Left ventricle myocardium inferior (tissue), 1 donor: ENCODE data around the gene CHD1. TPM values are rescaled to one million over a fixed set of nuclear protein-coding genes. Genes with fewer than 3 reads are reported as not detected.

Experiments
- DNase-seq: peaks from one replicate; pipeline ENCODE4 v3.0.0-alpha.2; 2020
- H3K27ac ChIP-seq: fragments of 200-600 bp; replicated peaks from 2 replicates; pipeline ENCODE4 v1.8.0; 2021
- H3K27me3 ChIP-seq: fragments of 200-600 bp; 2 replicates; pipeline ENCODE4 v1.8.0; 2021; ENCODE audit warnings: low read depth
- H3K36me3 ChIP-seq: fragments of 200-600 bp; 2 replicates; pipeline ENCODE4 v1.8.0; 2021
- H3K4me1 ChIP-seq: fragments of 200-600 bp; 2 replicates; pipeline ENCODE4 v1.8.0; 2021
- H3K4me3 ChIP-seq: fragments of 200-600 bp; 2 replicates; pipeline ENCODE4 v1.8.0; 2021; ENCODE audit warnings: mild to moderate bottlenecking, moderate library complexity
- H3K9me3 ChIP-seq: fragments of 200-600 bp; replicated peaks from 2 replicates; pipeline ENCODE4 v1.8.0; 2021
- CTCF ChIP-seq: fragments of 200-600 bp; IDR thresholded peaks from 2 replicates; pipeline ENCODE4 v1.8.0; 2021; ENCODE audit warnings: antibody characterized with exemption, mild to moderate bottlenecking, borderline replicate concordance
- intact Hi-C: fragments of 100-400 bp; cut with micrococcal nuclease; formaldehyde crosslinking; loops from one replicate; pipeline ENCODE4 v1.11.0; 2022
- total RNA-seq: library from RNA; stranded (reverse); fragmentation: NEBNext Ultra II Directional; extraction: Animal tissue kit (Norgen Biotek cat#: 25700); gene quantifications from one replicate; pipeline ENCODE4 v1.2.1, GENCODE V29; 2021
- donor health status: DM: no; HTN: yes; CAD: no; lungs with severe emphysema.

The CHD1 gene
- total RNA-seq, 1 donor from 2014 or later = 11.6 TPM

- Histone ChIP-seq H3K4me3 (no peak overlapping the region), H3K27ac (no peak overlapping the region), H3K36me3 (peaks cover 1% of the 10 kb centered on the region), H3K9me3 (peaks cover 8% of the 10 kb centered on the region), H3K4me1 (no peaks in the 10 kb centered on the region), H3K27me3 (no peaks in the 10 kb centered on the region)
- intact Hi-C loops = loop anchor here (10.0 kb wide), 1 partner anchor 1591 kb away; no protein-coding TSS in a partner anchor
- no peak for DNase-seq
- no peak for TF ChIP-seq CTCF
Measured at GRCh38 chr5:98825582-98826375, 103.0 kb downstream of the CHD1 start.

- TF ChIP-seq CTCF = no peak
- Histone ChIP-seq H3K9me3 (peaks cover 16% of the 10 kb centered on the region), H3K4me3 (no peak overlapping the region), H3K27me3 (no peaks in the 10 kb centered on the region), H3K36me3 (peaks cover 2% of the 10 kb centered on the region), H3K4me1 (no peaks in the 10 kb centered on the region), H3K27ac (no peak overlapping the region)
- intact Hi-C loops = no loop called here
- DNase-seq = no peak
Measured at GRCh38 chr5:98816582-98817222, 112.1 kb downstream of the CHD1 start.

GRCh38 chr5:98813755-98814154, 115.1 kb downstream of the CHD1 start:
- intact Hi-C loops = no loop called here
- Histone ChIP-seq H3K4me1 (no peaks in the 10 kb centered on the region), H3K4me3 (no peak overlapping the region), H3K9me3 (peaks cover 3% of the 10 kb centered on the region), H3K36me3 (no peaks in the 10 kb centered on the region), H3K27ac (no peak overlapping the region), H3K27me3 (no peaks in the 10 kb centered on the region)
- no peak for TF ChIP-seq CTCF
- DNase-seq = no peak

- Histone ChIP-seq H3K4me1 (no peaks in the 10 kb centered on the region), H3K9me3 (peaks cover 37% of the 10 kb centered on the region), H3K4me3 (no peak overlapping the region), H3K27me3 (no peaks in the 10 kb centered on the region), H3K27ac (no peak overlapping the region), H3K36me3 (peaks cover 10% of the 10 kb centered on the region)
- intact Hi-C loops = no loop called here
- TF ChIP-seq CTCF = no peak
- no peak for DNase-seq
Measured at GRCh38 chr5:98810206-98810605, 118.6 kb downstream of the CHD1 start.

GRCh38 chr5:98807806-98808205, 121.0 kb downstream of the CHD1 start:
- Histone ChIP-seq H3K4me1 (no peaks in the 10 kb centered on the region), H3K27ac (no peak overlapping the region), H3K9me3 (peaks cover 37% of the 10 kb centered on the region), H3K36me3 (peaks cover 10% of the 10 kb centered on the region), H3K27me3 (no peaks in the 10 kb centered on the region), H3K4me3 (no peak overlapping the region)
- DNase-seq = no peak
- no peak for TF ChIP-seq CTCF
- intact Hi-C loops = no loop called here
